ENCODE data around the gene POP4.

POP4 gene

DNA sequence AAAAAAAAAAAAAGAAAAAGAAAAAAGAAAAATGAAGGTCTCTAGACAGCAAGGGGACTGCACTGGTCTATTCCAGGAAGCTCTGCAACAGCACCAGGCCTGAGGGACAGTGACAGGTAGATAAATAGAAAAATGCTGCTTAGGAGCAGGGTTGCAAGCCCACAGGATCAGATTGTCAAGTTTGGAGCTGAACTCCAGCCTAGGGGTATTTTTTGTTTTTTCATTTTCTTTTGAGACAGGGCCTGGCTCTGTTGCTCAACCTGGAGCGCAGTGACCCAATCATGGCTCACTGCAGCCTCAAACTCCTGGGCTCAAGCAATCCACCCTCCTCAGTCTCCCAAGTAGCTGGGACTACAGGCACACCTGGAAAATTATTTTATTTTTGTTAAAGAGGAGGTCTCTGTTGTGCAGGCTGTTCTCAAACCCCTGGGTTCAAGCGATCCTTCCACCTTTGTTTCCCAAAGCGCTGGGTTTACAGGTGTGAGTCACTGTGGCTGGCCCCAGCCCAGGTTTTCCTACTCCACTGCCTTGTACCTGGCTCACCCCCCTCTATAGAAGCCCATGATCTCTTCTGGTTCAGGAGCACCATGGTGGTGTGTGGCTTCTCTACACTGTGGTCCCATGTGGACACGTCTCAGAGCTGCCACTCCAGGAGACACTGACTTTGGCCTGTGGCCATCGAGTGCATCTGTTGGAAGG is 23.9 kb downstream of the POP4 start:
- DNase-seq (ENCODE audit: low read depth, low spot score), result no peak

DNA sequence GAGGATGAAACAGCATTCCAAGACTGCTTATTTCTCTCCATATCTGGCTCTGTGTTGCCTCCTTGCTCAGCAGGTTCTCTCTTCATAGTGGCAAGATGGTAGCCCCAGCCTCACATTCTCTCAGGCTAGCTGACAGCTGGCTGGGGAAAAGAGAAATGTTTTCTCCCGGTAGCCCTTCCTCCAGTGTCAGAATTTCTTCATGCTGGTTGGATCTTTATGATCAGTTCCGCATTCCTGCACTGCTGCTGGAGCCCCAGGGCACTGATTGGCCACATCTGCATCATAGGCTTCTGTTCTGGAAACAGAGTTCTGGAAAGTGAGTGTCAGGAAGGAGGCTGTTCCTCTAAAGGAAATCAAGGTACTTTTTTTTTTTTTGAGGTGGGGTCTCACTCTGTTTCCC is 24.6 kb downstream of the POP4 start:
- DNase-seq (ENCODE audit: low read depth, low spot score), result no peak

DNA sequence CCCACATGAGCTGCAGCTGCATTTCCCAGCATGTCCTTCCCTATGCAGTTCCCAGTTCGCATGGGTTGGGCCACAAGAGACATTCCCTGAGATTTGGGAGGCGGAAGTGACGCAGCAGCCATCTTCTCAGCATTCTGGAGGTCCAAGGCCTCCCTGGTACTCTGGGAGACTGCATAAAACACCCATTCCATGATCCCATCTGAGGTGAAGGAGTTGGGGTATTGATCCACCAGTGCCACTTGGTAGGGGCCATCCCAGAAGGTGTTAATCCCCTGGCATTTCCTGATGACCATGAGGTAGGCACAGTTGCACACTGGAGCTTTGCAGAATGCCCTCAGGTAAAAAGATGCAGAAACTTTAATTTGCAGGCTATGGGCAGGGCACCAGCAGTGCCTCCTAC is 25.4 kb downstream of the POP4 start:
- no peak for DNase-seq (ENCODE audit: low read depth, low spot score)

DNA sequence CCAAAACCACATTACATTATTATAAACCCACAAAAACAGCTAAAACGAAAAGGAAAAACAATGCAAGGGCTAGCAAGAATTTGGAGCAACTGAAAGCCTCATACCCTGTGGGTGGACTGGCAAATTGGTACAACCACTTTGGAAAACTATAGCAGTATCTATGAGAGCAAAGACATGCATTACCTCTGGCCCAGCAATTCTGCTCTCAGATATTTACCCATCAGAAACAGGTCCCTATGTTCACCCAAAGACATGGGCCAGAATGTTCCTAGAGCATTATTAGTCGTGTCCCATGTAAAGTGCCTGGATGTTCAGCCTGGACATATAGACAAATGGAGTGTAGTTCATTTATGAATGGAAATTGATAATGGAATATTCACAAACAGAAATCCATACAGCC is 27.9 kb downstream of the POP4 start:
- DNase-seq (ENCODE audit: low read depth, low spot score), result no peak

DNA sequence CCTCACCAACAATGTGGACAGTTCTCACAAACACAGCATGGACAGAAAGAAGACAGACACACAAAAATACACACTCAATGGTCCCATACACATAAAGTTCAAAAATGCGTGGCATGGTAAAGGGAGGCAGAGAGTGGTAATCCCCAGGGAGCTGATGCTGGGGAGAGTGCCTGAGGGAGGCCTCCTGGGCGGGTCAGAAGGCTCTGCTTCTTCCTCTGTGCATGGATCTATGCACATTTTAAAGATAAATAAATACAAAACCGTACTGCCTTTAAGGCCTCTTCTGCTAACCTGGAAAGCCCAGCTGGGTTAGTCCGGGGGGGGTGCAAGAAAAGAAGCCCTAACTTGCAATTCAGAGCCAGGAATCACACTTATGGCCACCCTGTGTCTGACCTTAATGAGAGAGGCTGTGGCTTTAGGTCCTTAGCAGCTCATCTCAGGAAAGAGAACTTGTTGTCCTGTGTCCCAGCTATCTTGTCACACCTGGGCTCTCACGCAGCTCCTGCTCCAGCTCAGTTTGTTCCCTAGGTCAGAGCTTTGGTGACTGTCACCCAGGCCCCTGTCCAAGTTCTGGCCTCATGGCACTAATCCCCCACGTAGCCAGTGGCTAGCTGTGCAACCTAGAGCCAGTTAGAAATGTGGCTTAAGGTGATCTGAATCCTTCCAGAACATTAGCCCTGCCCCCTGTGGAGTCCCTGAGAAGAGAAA is 28.5 kb downstream of the POP4 start:
- DNase-seq (ENCODE audit: low read depth, low spot score), result no peak

DNA sequence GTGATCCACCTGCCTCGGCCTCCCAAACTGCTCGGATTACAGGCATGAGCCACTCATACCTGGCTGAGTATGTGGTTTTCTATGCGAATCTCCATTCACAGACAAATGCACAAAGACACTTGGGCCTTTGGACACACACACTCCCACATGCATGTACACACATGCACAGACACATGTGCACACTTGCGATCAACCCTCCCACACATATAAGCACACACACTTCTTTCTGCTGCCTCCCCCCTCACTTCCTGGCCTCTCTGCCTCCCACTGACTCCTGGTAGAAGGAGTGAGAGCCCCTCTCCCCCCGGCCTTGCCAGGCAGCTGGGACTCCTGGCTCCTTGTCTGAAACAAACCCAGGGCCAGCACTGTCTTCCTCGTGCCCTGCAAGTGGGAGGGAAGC is 29.9 kb downstream of the POP4 start:
- DNase-seq (ENCODE audit: low read depth, low spot score), result no peak

DNA sequence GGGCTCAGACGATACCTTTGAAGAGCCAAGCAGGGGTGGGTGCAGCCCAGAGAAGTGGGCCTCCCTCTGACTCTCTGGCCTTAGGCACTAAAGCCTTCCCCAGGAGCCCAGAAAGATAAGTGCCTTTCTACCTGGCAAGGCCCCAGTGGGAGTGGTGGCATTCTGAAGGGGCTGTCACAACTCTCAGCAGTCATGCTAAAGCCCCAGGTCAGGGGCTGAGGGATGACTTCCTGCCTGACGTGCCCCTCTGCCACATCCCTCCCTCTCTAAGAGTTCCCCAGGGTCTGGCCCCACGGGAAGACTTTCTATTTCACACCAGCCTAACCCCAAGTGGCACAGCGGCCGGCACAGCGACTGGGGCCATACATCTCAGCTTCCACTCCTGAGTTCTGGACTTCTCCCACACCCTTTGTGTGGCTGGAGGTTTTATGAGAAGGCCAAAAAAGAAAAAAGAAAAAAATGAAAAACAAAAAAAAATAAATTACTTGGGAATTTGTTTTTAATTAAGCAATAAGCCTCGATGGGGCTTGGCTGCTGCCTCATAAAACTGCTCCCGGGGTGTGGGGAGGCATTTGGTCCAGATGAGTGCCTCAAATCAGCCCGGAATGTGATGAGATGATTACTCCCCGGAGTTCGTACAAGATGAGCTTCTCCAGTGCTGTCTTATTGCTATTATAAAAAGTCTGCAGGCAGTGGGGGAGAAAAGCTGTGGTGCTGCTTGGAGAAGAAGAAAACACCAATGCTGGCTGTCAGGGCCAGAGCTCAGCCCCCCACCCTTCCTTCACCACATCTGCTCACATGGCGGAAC is 30.7 kb downstream of the POP4 start:
- no peak for DNase-seq (ENCODE audit: low read depth, low spot score)

DNA sequence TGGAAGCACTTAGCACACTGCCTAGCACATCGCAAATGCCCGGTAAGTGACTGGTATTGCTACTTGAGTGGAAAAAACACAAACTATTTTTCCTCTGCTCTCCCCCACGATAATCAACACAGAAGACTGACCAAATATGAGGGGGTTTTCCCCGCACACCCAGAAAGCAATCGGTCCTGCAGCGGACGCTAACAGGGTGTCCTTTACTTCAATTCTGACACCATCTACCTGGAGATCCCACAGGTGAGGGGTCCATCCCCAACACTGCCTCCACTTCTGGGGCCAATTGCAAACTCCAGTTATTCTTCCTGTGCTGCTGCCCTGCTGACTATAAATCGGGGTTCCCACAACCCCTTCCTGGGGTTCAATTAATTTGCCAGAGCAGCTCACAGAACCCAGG is 33.0 kb downstream of the POP4 start:
- DNase-seq (ENCODE audit: low read depth, low spot score), result no peak

DNA sequence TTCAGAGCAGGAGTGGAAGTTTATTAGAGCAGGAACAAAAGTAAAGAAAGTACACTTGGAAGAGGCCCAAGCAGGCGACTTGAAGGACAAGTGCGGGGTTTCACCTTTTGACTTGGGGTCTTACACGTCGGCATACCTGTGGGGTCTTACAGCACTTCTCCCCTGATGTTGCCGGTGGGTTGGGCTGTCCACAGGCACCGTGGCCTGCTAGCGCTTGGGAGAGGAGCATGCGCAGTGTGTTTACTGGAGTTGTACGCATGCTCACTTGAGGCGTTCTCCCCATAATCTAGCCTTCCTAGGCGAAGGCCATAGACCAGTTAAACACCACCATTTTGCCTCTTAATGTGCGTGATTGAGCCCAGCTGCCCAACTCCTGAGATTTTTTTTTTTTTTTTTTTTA is 34.1 kb downstream of the POP4 start:
- DNase-seq (ENCODE audit: low read depth, low spot score), result no peak

DNA sequence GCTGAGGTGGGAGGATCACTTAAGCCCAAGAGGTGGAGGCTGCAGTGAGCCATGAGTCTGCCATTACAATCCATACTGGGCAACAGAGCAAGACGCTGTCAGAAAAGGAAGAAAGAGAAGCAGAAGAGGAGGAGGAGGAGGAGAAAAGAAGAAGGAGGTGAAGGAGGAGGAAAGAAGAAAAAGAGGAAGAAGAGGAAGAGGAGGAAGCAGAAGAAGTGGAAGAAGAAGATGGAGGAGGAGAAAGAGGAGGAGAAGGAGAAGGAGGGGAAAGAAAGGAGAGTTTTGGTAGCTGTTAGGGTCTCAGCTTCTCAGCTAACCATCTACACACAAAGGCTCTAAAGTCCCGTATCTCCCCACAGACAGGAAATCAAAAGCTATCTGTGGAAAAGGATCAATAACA is 35.5 kb downstream of the POP4 start:
- DNase-seq (ENCODE audit: low read depth, low spot score), result no peak

DNA sequence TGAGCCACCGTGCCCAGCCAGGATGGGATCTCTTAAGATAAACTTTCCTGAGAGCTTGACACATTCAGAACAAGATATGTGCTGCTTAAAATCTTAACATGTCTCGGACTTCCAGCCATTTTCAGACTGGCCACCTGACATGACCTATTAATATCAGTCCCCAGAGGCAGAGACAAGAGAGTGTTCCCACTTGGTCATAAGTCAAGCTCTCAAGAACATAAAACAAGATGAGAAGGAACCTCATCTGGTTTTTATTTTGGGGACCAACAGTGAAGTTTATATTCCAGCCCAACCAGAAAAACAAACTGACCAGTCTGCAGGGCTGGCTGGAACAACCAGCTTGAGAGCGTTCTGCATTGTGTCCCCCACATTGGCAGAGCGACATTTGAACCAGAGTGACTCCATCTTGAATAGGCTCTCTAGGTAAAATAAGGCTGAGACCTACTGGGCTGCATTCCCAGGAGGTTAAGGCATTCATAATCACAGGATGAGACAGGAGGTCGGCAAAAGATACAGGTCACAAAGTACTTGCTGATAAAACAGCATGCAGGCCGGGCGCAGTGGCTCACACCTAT is 37.4 kb downstream of the POP4 start:
- DNase-seq (ENCODE audit: low read depth, low spot score), result no peak

DNA sequence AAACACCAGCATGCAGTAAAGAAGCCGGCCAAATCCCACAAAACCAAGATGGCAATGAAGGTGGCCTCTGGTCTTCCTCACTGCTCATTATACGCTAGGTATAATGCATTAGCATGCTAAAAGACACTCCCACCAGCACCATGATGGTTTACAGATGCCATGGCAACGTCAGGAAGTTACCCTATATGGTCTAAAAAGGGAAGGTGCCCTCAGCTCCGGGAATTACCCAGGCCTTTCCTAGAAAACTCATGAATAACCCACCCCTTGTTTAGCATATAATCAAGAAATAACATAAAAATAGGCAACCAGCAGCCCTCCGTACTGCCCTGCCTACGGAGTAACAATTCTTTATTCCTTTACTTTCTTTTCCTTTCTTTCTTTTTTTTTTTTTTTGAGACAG is 38.1 kb downstream of the POP4 start:
- DNase-seq (ENCODE audit: low read depth, low spot score), result no peak

DNA sequence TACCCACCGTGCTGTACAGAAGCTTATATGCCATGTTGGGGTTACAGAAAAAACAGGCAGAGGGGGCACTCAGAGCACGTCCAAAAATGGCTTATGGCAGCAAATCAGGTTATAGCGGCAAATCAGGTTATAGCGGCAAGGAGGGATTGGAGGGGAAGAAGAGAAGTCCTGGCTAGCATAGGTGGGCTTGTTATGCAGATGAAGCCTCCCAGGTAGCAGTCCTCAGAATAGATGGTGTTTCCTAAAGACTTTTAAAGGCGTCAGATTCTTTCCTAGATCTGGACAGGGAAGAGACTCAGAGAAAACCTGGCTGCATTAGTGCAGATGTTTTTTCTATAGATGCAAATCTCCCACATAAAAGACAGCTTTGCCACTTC is 39.4 kb downstream of the POP4 start:
- no peak for DNase-seq (ENCODE audit: low read depth, low spot score)

DNA sequence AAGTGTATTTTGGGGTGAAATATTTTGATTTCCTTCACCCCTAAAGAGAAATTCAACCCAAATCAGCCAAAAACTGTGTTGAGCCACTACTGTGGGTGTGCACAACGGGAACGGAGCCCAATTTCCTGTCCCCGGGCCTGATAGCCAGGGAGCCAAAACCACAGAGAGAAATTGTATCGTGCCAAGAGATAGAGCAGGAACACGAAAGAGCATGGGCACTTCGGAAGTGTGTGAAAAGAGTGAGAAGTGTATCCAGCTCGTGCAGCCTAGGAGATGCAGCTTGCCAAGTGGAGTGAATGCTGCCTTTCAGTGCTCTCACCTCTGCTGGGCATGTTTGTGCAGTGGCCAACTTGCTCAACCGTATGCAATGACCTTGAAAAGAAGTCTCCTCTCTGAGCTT is 39.8 kb downstream of the POP4 start:
- peak; percentile 74 for DNase-seq (ENCODE audit: low read depth, low spot score)

DNA sequence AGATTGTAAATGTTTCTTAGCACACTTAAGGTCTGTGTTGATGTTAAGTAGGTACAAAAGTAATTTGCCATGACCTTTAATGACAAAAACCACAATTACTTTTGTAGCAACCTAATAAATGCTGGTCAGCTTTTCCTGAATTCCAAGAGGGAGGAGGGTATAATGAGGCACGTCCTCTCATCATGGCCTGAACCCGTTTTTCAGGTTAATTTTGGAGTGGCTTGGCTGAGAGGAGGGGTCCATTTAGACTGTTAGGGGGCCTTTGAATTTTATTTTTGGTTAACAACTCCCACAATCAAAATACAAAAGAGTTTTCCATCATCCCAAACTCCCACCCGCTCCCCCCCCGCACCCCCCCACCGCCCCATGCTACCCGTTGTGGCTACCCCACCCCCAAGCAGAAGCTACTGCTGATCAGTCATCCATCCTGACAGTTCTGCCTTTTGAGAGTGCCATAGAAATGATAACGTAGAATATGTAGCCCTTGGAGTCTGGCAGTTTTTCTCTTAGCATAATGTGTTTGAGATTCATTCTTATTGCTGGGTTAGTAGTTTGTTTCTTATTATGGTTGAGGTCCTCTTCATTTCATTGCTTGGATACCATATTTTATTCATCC is 44.8 kb downstream of the POP4 start:
- DNase-seq (ENCODE audit: low read depth, low spot score), result no peak

DNA sequence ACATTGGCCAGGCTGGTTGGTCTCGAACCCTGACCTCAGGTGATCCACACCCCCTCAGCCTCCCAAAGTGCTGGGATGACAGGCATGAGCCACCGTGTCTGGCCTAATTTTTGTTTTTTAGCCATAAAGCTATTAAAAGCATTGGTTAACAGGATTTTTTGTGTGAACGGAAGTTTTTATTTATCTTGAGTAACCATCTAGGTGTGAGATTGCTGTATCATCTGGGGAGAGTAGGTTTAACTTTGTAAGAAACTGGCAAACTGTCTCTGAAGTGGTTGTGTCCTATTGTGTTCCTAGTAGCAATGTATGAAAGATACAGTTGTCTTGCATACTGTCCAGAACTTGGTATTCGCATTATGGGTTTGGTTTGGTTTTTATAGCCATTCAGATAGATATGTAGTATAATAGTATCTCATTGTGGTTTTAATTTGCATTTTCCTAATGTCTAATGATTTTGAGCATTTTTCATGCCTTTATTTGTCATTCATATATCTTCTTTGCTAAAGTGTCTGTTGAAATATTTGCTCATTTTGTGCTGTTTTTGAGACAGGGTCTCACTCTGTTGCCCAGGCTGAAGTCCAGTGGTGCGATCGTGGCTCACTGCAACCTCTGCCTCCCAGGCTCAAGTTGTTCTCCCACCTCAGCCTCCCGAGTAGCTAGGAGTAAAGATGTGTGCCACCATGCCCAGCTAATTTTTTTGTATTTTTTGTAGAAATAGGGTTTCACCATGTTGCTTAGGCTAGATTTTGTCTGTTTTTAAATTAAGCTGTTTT is 45.7 kb downstream of the POP4 start:
- no peak for DNase-seq (ENCODE audit: low read depth, low spot score)

DNA sequence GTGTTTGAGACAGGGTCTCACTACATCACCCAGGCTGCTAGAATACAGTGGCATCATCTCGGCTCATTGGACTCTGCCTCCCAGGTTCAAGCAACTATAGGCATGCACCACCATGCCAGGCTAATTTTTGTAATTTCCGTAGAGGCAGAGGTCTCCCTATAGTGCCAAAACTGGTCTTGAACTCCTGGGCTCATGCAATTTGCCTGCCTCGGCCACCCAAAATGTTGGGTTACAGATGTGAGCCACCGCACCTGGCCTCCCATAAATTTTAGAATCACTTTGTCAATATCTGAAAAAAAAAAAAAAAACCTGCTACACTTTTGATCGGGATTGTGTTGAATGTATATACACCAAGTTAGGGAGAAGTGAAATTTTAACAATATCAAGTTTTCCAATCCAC is 47.3 kb downstream of the POP4 start:
- DNase-seq (ENCODE audit: low read depth, low spot score), result no peak

DNA sequence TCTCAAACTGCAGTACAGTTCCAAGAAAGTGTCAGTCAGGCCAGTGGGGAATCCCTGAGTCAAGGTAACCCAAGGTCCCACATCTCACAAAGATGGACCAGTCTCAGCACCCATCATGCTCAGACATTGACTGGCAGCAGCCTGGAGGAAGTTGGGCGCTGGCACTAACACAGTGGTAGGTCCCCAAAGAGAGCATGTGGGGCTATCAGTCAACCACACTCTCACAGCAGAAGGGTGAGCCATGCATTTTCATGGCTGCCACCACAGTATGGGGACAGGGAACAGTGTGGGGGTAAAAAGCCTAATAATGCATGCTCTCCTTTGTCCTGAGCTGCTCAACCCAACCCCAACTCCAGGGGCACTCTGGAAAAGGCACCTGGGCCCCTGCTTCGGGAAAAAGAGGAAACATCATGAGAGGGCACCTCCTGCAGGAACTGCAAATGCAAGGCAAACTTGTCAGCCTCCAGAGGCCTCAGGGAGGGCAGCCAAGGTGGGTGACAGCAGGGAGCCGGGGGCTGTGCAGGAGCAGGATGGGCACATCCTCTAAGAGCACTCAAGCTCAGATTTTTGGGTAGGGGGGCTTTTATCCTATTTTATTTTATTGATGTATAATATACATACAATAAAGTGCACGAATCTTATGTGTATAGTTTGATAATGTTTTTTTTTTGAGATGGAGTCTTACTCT is 49.7 kb downstream of the POP4 start:
- DNase-seq (ENCODE audit: low read depth, low spot score), result no peak

DNA sequence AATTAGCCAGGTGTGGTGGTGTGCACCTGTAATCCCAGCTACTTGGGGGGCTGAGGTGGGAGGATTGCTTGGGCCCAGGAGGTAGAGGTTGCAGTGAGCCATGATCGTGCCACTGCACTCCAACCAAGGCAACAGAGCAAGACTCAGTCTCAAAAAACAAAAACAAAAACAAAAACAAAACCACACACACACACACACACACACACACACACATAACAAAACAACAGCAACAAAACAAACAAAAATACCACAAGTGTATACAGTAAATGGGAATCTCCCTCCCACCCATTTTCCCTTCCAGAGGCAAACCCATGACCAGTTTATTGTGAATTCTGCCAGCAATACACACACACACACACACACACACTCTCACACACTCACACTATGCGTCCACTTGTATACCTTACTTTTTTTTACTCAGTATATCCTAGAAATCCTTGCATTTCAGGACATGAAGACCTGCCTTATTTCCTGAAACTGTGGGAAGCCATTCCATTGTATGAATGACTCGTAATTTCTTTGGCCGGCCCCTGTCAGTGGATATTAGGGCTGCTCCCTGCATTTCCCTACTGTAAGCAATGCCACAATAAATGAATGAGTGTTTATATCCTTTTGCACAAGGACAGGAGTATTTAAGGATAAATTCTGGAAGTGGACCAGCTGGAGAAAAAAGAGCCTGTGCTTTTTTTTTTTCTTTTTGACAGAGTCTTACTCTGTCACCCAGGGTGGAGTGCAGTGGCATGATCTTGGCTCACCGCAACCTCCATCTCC is 52.3 kb downstream of the POP4 start:
- DNase-seq (ENCODE audit: low read depth, low spot score), result no peak

DNA sequence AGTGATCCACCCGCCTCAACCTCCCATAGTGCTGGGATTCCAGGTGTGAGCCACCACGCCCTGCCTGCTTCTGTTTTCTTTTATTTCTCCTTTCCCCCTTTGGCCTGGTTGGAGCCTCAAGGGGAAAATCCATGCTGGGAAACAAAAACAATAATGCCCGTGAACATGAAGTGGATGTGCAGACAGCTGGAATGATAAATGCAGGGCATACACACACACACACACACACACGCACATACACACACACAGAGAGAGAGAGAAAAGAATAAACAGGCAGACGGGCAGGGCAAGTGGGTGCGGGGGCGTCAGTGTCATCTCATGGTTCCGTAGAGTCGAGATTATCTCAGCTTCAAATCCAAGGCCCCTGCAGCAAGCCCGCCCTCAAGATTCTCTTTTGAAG is 54.8 kb downstream of the POP4 start:
- no peak for DNase-seq (ENCODE audit: low read depth, low spot score)
